GM12878 (cell line): Measurements from ENCODE around the gene NMRK1. TPM values are rescaled to one million over a fixed set of nuclear protein-coding genes. Genes with fewer than 3 reads are reported as not detected.

Experiments used
- EED ChIP-seq: sonication (generic); IDR thresholded peaks from 2 replicates; pipeline ENCODE4 v1.6.1; 2016; ENCODE audit warnings: antibody characterized with exemption, low read depth
- IKZF1 ChIP-seq: fragments of 450-650 bp; conservative IDR thresholded peaks from 2 replicates; pipeline ENCODE4 v1.6.1; 2017; ENCODE audit warnings: antibody characterized with exemption, mild to moderate bottlenecking
- KLF5 ChIP-seq: fragments of 450-650 bp; IDR thresholded peaks from 2 replicates; pipeline ENCODE4 v1.6.1; 2014; ENCODE audit warnings: mild to moderate bottlenecking; ENCODE audit not compliant: partially characterized antibody
- LARP7 ChIP-seq: fragments of 450-650 bp; IDR thresholded peaks from 2 replicates; pipeline ENCODE4 v1.6.1; 2017; ENCODE audit warnings: mild to moderate bottlenecking
- PAX8 ChIP-seq: fragments of 450-650 bp; IDR thresholded peaks from 2 replicates; pipeline ENCODE4 v1.6.1; 2017; ENCODE audit warnings: mild to moderate bottlenecking, moderate library complexity
- RAD21 ChIP-seq: IDR thresholded peaks from 2 replicates; pipeline ENCODE4 v1.6.1; 2011; ENCODE audit warnings: mild to moderate bottlenecking, low read depth, low read length, moderate library complexity; ENCODE audit not compliant: insufficient read depth
- RCOR1 ChIP-seq: conservative IDR thresholded peaks from 2 replicates; pipeline ENCODE4 v1.6.1; 2012; ENCODE audit warnings: low read depth, low read length, improper control_type of control experiment
- SIX5 ChIP-seq: IDR thresholded peaks from 2 replicates; pipeline ENCODE4 v1.6.1; 2011; ENCODE audit warnings: mild to moderate bottlenecking, low read depth, low read length, moderate library complexity; ENCODE audit not compliant: severe bottlenecking
- SPI1 ChIP-seq: IDR thresholded peaks from 2 replicates; pipeline ENCODE4 v1.6.1; 2011; ENCODE audit warnings: low read depth, mild to moderate bottlenecking, low read length, moderate library complexity, borderline replicate concordance; ENCODE audit not compliant: insufficient read depth
- SREBF2 ChIP-seq: IDR thresholded peaks from 2 replicates; pipeline ENCODE4 v1.6.1; 2012; ENCODE audit warnings: mild to moderate bottlenecking, low read length
- SRF ChIP-seq, 2 experiments: IDR thresholded peaks; 2 replicates each; pipeline ENCODE4 v1.6.1; 2011; ENCODE audit warnings: low read depth in 2 of 2, low read length in 2 of 2, mild to moderate bottlenecking in 1 of 2, moderate library complexity in 1 of 2
- STAT3 ChIP-seq: IDR thresholded peaks from 2 replicates; pipeline ENCODE4 v1.6.1; 2011; ENCODE audit warnings: low read depth, low read length, improper control_type of control experiment
- TAF1 ChIP-seq: IDR thresholded peaks from 2 replicates; pipeline ENCODE4 v1.6.1; 2011; ENCODE audit warnings: mild to moderate bottlenecking, low read depth, low read length, borderline replicate concordance
- ZNF207 ChIP-seq: fragments of 450-650 bp; IDR thresholded peaks from 2 replicates; pipeline ENCODE4 v1.6.1; 2014; ENCODE audit warnings: antibody characterized with exemption, mild to moderate bottlenecking, borderline replicate concordance
- ZNF24 ChIP-seq: fragments of 450-650 bp; IDR thresholded peaks from 2 replicates; pipeline ENCODE4 v1.6.1; 2017; ENCODE audit warnings: antibody characterized with exemption, mild to moderate bottlenecking
- polyA plus RNA-seq, 11 experiments: library from polyadenylated mRNA; depleted of rRNA in 4 of 11; unstranded in 6 of 11; stranded (reverse) in 5 of 11; fragments of >200 nt; fragmentation: Nextera tagmentation in 4 of 11; fragmentation: Illumina TruSeq in 1 of 11; extraction: Ambion mirVana in 4 of 11; extraction: Trizol in 1 of 11; gene quantifications; 1 replicate in 1 of 11; 2 replicates in 10 of 11; pipeline versions ENCODE4 v1.2.1 to v1.2.3, GENCODE V29; 2011 to 2016; ENCODE audit warnings: inconsistent platforms in 2 of 11, missing spikeins in 2 of 11, low read depth in 1 of 11
- total RNA-seq, 4 experiments: library from RNA; depleted of rRNA in 3 of 4; stranded (reverse); fragments of >200 nt in 3 of 4; fragmentation: Illumina TruSeq in 1 of 4; extraction: Trizol in 1 of 4; gene quantifications; 2 replicates each; pipeline versions ENCODE4 v1.2.1 to v1.2.3, GENCODE V29; 2013 to 2021
- TF ChIP-seq, protein P1 (sequence below): fragments of 150-350 bp; IDR thresholded peaks from 2 replicates; pipeline ENCODE4 v1.6.1; 2016; ENCODE audit warnings: low read depth, low read length
- TF ChIP-seq, protein P2 (sequence below): IDR thresholded peaks from 2 replicates; pipeline ENCODE4 v1.6.1; 2012; ENCODE audit warnings: low read depth, low read length, improper control_type of control experiment
- TF ChIP-seq, protein P3 (sequence below): IDR thresholded peaks from 2 replicates; pipeline ENCODE4 v1.6.1; 2011; ENCODE audit warnings: low read depth, mild to moderate bottlenecking, low read length, moderate library complexity, borderline replicate concordance; ENCODE audit errors: extremely low read depth
- TF ChIP-seq, protein P4 (sequence below): fragments of 450-650 bp; IDR thresholded peaks from 2 replicates; pipeline ENCODE4 v1.6.1; 2018; ENCODE audit warnings: mild to moderate bottlenecking, low read depth, moderate library complexity; ENCODE audit not compliant: partially characterized antibody
- TF ChIP-seq, protein P5 (sequence below): fragments of 450-650 bp; IDR thresholded peaks from 2 replicates; pipeline ENCODE4 v1.6.1; 2016; ENCODE audit warnings: mild to moderate bottlenecking

NMRK1 gene
- total and polyA plus RNA-seq, 10 of the 15 experiments (the other 5 are each of a cell fraction or from before 2014, with no cell fraction given) = 8.4 to 17.2 (median 12.1) TPM

DNA sequence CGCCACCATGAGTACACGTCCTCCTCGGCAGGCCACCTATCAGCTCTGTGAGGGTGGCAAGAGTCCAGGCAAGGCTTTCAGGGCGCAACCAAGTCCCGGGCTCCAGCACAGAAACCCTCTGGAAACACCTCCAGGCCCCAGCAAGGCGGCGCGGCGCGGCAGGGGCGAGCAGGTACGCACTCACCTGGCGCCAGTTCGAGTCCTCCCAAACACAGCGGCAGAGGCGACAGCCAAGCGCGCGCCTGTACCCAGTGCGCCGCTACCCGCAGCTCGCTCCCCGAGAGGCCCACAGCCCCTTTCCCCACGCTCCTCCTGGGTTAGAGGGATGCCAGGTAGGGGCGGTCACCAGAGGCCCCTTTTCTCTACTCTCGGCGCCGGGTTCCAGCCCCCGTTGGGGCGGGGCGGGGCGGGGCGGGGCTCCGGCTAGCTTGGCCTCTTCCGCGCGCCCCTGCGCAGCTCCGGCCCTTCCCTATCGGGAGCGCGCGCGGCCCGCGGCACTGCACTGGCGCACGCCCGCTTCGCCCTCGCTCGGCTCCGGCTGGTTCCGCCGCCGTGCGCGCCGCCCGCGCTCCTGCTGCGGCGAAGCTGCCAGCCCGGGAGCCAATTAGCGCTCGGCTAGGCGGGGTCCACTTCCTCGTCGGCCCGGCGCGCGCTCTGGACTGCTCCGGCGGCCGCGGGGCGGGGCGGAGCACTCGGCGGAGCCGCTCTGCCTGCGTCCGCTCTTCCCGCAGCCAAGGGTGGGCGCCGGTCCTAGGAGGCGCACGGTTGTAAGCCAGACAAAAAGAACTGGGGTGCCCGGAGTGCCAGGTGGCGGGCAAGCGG, at the start of gene NMRK1, which contains the start of gene OSTF1 (continued):
- TF ChIP-seq RCOR1 = no peak
- no peak for TF ChIP-seq RAD21
- no peak for TF ChIP-seq STAT3
- TF ChIP-seq, protein P1, sequence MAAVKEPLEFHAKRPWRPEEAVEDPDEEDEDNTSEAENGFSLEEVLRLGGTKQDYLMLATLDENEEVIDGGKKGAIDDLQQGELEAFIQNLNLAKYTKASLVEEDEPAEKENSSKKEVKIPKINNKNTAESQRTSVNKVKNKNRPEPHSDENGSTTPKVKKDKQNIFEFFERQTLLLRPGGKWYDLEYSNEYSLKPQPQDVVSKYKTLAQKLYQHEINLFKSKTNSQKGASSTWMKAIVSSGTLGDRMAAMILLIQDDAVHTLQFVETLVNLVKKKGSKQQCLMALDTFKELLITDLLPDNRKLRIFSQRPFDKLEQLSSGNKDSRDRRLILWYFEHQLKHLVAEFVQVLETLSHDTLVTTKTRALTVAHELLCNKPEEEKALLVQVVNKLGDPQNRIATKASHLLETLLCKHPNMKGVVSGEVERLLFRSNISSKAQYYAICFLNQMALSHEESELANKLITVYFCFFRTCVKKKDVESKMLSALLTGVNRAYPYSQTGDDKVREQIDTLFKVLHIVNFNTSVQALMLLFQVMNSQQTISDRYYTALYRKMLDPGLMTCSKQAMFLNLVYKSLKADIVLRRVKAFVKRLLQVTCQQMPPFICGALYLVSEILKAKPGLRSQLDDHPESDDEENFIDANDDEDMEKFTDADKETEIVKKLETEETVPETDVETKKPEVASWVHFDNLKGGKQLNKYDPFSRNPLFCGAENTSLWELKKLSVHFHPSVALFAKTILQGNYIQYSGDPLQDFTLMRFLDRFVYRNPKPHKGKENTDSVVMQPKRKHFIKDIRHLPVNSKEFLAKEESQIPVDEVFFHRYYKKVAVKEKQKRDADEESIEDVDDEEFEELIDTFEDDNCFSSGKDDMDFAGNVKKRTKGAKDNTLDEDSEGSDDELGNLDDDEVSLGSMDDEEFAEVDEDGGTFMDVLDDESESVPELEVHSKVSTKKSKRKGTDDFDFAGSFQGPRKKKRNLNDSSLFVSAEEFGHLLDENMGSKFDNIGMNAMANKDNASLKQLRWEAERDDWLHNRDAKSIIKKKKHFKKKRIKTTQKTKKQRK = no peak
- TF ChIP-seq, protein P2, sequence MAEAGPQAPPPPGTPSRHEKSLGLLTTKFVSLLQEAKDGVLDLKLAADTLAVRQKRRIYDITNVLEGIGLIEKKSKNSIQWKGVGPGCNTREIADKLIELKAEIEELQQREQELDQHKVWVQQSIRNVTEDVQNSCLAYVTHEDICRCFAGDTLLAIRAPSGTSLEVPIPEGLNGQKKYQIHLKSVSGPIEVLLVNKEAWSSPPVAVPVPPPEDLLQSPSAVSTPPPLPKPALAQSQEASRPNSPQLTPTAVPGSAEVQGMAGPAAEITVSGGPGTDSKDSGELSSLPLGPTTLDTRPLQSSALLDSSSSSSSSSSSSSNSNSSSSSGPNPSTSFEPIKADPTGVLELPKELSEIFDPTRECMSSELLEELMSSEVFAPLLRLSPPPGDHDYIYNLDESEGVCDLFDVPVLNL = peak; percentile 31; the same call in 1 of the 2 replicates
- TF ChIP-seq EED = no peak
- TF ChIP-seq, protein P3, sequence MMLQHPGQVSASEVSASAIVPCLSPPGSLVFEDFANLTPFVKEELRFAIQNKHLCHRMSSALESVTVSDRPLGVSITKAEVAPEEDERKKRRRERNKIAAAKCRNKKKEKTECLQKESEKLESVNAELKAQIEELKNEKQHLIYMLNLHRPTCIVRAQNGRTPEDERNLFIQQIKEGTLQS = no peak
- TF ChIP-seq SREBF2 = no peak
- TF ChIP-seq LARP7 = peak; percentile 80
- TF ChIP-seq, protein P4, sequence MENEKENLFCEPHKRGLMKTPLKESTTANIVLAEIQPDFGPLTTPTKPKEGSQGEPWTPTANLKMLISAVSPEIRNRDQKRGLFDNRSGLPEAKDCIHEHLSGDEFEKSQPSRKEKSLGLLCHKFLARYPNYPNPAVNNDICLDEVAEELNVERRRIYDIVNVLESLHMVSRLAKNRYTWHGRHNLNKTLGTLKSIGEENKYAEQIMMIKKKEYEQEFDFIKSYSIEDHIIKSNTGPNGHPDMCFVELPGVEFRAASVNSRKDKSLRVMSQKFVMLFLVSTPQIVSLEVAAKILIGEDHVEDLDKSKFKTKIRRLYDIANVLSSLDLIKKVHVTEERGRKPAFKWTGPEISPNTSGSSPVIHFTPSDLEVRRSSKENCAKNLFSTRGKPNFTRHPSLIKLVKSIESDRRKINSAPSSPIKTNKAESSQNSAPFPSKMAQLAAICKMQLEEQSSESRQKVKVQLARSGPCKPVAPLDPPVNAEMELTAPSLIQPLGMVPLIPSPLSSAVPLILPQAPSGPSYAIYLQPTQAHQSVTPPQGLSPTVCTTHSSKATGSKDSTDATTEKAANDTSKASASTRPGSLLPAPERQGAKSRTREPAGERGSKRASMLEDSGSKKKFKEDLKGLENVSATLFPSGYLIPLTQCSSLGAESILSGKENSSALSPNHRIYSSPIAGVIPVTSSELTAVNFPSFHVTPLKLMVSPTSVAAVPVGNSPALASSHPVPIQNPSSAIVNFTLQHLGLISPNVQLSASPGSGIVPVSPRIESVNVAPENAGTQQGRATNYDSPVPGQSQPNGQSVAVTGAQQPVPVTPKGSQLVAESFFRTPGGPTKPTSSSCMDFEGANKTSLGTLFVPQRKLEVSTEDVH = no peak
- TF ChIP-seq ZNF24 = no peak
- 0 out of 2 replicates have a peak, but pooled peaks have one; percentile 29 for TF ChIP-seq ZNF207
- no peak; the same call in 1 of the 2 replicates for TF ChIP-seq TAF1
- TF ChIP-seq SPI1 = no peak; the same call in 1 of the 2 replicates
- TF ChIP-seq PAX8 = no peak
- peak; percentile 55; the same call in 1 of the 2 replicates for TF ChIP-seq IKZF1
- no peak for TF ChIP-seq SIX5
- no peak for TF ChIP-seq KLF5
- TF ChIP-seq SRF (IDR thresholded peaks at IDR 0.05; ENCODE audit: low read depth in 2 of 2, low read length in 2 of 2) = no peak
- TF ChIP-seq, protein P5, sequence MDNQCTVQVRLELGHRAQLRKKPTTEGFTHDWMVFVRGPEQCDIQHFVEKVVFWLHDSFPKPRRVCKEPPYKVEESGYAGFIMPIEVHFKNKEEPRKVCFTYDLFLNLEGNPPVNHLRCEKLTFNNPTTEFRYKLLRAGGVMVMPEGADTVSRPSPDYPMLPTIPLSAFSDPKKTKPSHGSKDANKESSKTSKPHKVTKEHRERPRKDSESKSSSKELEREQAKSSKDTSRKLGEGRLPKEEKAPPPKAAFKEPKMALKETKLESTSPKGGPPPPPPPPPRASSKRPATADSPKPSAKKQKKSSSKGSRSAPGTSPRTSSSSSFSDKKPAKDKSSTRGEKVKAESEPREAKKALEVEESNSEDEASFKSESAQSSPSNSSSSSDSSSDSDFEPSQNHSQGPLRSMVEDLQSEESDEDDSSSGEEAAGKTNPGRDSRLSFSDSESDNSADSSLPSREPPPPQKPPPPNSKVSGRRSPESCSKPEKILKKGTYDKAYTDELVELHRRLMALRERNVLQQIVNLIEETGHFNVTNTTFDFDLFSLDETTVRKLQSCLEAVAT = 0 out of 2 replicates have a peak, but pooled peaks have one; percentile 17
